Testis (tissue), 3 donors: ENCODE results near the gene NDRG4. TPM values are rescaled to one million over a fixed set of nuclear protein-coding genes. Genes with fewer than 3 reads are reported as not detected.

Experiments
- DNase-seq: peaks from one replicate; pipeline ENCODE4 v3.0.0-alpha.2; 2019
- H3K27ac ChIP-seq, 2 donors: fragments of 200-600 bp; sonication (generic); one replicate each; pipeline ENCODE4 v1.5.1; 2019
- H3K27me3 ChIP-seq: fragments of 200-600 bp; sonication (generic); one replicate; pipeline ENCODE4 v1.5.1; 2019
- H3K36me3 ChIP-seq: fragments of 200-600 bp; sonication (generic); one replicate; pipeline ENCODE4 v1.5.1; 2017; ENCODE audit warnings: low read depth; ENCODE audit errors: missing control alignments
- H3K4me1 ChIP-seq: fragments of 200-600 bp; sonication (generic); one replicate; pipeline ENCODE4 v1.5.1; 2019
- H3K4me3 ChIP-seq, 2 donors: fragments of 200-600 bp; sonication (generic); one replicate each; pipeline ENCODE4 v1.5.1; 2017 to 2019
- H3K9me3 ChIP-seq: fragments of 200-600 bp; sonication (generic); one replicate; pipeline ENCODE4 v1.5.1; 2017
- CTCF ChIP-seq, 3 experiments: fragments of 450-650 bp in 2 of 3; fragments of 200-600 bp in 1 of 3; sonication (generic) in 1 of 3; IDR thresholded peaks; one replicate each; pipeline ENCODE4 v1.5.1; 2016 to 2019; ENCODE audit warnings: antibody characterized with exemption in 3 of 3, mild to moderate bottlenecking in 2 of 3, moderate library complexity in 1 of 3
- POLR2A ChIP-seq: fragments of 450-650 bp; IDR thresholded peaks from one replicate; pipeline ENCODE4 v1.6.1; 2017; ENCODE audit warnings: antibody characterized with exemption, mild to moderate bottlenecking, moderate library complexity
- WGBS, 2 donors: methylation state at CpG; one replicate each; pipeline ENCODE4 v1.1.5; 2018; 5-methylcytosine and 5-hydroxymethylcytosine counted together
- intact Hi-C: fragments of 100-400 bp; cut with DNase I; formaldehyde crosslinking; loops from one replicate; pipeline ENCODE4 v1.15.1; 2023; ENCODE audit warnings: low total_unique reads
- polyA plus RNA-seq: library from polyadenylated mRNA; stranded (reverse); fragments of 350-450 nt; fragmentation: Illumina TruSeq; extraction: RNeasy Lipid Tissue Mini Kit (QIAGEN cat#74804); gene quantifications from one replicate; pipeline ENCODE4 v1.2.3, GENCODE V29; 2014; ENCODE audit warnings: low read depth, low replicate concordance; ENCODE audit not compliant: insufficient read depth
- total RNA-seq, 2 donors: library from RNA; depleted of rRNA; stranded (reverse); fragments of >200 nt; gene quantifications; one replicate each; pipeline ENCODE4 v1.2.3, GENCODE V29; 2016

NDRG4 gene
- total and polyA plus RNA-seq, 3 donors from 2014 or later, result 142 to 444 (median 375) TPM

DNA sequence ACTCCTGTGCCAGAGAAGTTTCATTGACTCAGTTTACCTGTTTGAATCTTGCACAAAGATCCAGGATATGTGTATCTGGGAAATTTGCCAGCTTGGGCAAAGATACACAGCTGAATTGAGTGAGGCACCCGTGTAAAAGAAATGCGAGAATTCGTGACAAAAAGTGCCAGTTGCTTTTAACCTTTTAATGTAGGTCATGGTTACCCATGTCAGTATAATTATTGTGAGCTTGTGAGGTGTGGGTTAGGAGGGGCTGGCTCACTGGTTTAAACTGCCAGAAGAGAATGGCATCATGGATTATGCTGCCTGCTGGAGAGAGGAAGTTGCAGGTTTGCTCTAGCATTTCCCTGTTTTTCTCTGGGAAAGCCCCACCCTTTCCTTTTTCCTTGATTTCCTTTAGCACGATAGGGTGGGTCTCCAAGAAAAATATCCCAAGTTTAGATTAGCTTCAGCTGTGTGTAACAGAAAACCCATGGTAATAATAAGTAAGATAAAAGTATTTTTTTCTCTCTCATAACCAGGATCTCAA, 24.8 kb upstream of the NDRG4 start:
- TF ChIP-seq CTCF (IDR thresholded peaks at IDR 0.05), result no peak
- TF ChIP-seq POLR2A, result no peak
- Histone ChIP-seq H3K4me3 (no peak overlapping the region), H3K4me1 (peaks cover 16% of the 10 kb centered on the region), H3K27me3 (no peaks in the 10 kb centered on the region), H3K36me3 (no peaks in the 10 kb centered on the region), H3K9me3 (no peaks in the 10 kb centered on the region), H3K27ac (peak overlapping the region in 1 of 2 donors; percentile 36)
- WGBS, 2 donors, result 59 to 63% methylated on average over 4 of the region's 4 CpGs
- intact Hi-C loops, result no loop called here
- DNase-seq, result no peak

DNA sequence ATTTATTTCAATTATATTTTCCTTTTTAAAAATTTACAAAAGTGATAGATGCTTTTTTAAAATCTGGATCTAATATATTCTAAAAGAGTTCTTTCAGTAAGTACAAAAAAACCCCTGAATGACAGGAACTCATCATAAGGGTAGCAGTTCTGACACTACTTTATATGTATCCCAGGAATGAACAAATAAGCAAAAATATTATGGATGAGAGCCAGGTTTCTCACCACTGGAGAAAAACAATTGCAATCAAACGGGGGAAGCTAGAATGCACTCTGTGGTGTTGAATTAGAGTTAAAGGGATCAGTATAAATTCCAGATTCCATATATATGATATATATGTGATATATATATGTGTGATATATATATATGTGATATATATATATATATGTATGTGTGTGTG, 23.2 kb upstream of the NDRG4 start:
- H3K27me3 ChIP-seq, result no peaks in the 10 kb centered on the region
- no peak for TF ChIP-seq CTCF (IDR thresholded peaks at IDR 0.05)
- no peak for TF ChIP-seq POLR2A
- peak overlapping the region in 1 of 2 donors; percentile 37 for H3K27ac ChIP-seq
- no peaks in the 10 kb centered on the region for H3K36me3 ChIP-seq
- peaks cover 18% of the 10 kb centered on the region for H3K4me1 ChIP-seq
- no peak overlapping the region for H3K4me3 ChIP-seq
- WGBS, 2 donors, result 17 to 44% methylated on average over 1 of the region's 1 CpG
- no peak for DNase-seq
- intact Hi-C loops, result no loop called here
- H3K9me3 ChIP-seq, result no peaks in the 10 kb centered on the region

DNA sequence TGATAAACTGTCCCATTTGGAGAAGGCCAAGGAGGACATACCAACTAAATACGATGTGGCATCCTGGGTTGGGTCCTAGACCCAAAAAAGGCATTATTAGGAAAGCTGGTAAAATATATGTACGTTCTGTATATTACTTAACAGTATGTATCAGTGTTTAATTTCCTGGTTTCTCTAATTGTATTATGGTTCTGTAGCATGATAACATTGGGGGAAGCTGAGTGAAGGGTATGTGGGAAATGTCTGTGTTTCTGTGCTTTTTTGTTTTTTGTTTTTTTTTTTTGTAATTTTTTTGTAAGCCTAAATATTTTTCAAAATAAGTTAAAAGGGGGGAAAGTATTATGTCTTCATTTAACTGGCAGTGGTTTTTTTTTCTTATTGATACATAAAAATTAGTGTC, 21.5 kb upstream of the NDRG4 start:
- Histone ChIP-seq H3K9me3 (no peaks in the 10 kb centered on the region), H3K4me1 (peaks cover 13% of the 10 kb centered on the region), H3K27ac (peak overlapping the region; percentile 37 to 48), H3K27me3 (no peaks in the 10 kb centered on the region), H3K36me3 (no peaks in the 10 kb centered on the region), H3K4me3 (no peak overlapping the region)
- TF ChIP-seq CTCF (IDR thresholded peaks at IDR 0.05), result no peak
- TF ChIP-seq POLR2A, result no peak
- no peak for DNase-seq
- 89 to 92% methylated on average over 2 of the region's 2 CpGs for WGBS, 2 donors
- intact Hi-C loops, result no loop called here

- no peaks in the 10 kb centered on the region for H3K27me3 ChIP-seq
- no peak overlapping the region for H3K4me3 ChIP-seq
- peaks cover 10% of the 10 kb centered on the region for H3K4me1 ChIP-seq
- no peak for TF ChIP-seq CTCF (IDR thresholded peaks at IDR 0.05)
- no peak for TF ChIP-seq POLR2A
- intact Hi-C loops, result no loop called here
- DNase-seq, result no peak
- 92 to 100% methylated on average over 6 to 11 of the region's 11 CpGs for WGBS, 2 donors
- H3K36me3 ChIP-seq, result no peaks in the 10 kb centered on the region
- H3K27ac ChIP-seq, result no peak overlapping the region
- H3K9me3 ChIP-seq, result no peaks in the 10 kb centered on the region
These were observed 18.6 kb upstream of the NDRG4 start for GRCh38 chr16:58481226-58481869.

DNA sequence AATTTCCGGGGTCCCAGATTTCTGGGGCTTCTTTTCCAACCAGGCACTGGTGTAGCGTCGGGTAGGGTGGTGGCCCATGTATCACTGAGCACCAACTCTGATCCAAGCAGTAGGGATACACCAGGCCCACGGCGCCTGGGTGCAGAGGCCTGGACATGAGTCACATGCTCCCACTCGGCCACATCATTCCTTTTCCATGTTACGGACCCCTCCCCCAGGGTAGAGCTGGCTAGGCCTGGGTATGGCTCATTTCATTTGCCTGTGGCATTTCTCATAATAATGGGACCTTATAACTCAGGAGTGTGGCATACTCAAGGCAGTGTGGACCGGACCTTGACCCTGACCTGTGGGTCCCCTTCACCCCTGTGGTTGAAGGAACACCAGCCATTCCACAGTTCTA, 18.0 kb upstream of the NDRG4 start:
- WGBS, 2 donors, result 80 to 86% methylated on average over 8 of the region's 8 CpGs
- Histone ChIP-seq H3K27me3 (no peaks in the 10 kb centered on the region), H3K4me1 (peaks cover 12% of the 10 kb centered on the region), H3K9me3 (no peaks in the 10 kb centered on the region), H3K36me3 (no peaks in the 10 kb centered on the region), H3K27ac (no peak overlapping the region), H3K4me3 (no peak overlapping the region)
- TF ChIP-seq CTCF (IDR thresholded peaks at IDR 0.05) (no peak), POLR2A (no peak)
- DNase-seq, result no peak
- intact Hi-C loops, result no loop called here
